HG03354 (cell line): ENCODE data around the gene RAB20.

Experiments
- ATAC-seq: cut with Tn5 transposase; IDR thresholded peaks from one replicate; pipeline ENCODE4 v1.9.1; 2021; ENCODE audit warnings: mild to moderate bottlenecking; ENCODE audit not compliant: unreplicated experiment, poor library complexity, severe bottlenecking

The RAB20 gene

DNA sequence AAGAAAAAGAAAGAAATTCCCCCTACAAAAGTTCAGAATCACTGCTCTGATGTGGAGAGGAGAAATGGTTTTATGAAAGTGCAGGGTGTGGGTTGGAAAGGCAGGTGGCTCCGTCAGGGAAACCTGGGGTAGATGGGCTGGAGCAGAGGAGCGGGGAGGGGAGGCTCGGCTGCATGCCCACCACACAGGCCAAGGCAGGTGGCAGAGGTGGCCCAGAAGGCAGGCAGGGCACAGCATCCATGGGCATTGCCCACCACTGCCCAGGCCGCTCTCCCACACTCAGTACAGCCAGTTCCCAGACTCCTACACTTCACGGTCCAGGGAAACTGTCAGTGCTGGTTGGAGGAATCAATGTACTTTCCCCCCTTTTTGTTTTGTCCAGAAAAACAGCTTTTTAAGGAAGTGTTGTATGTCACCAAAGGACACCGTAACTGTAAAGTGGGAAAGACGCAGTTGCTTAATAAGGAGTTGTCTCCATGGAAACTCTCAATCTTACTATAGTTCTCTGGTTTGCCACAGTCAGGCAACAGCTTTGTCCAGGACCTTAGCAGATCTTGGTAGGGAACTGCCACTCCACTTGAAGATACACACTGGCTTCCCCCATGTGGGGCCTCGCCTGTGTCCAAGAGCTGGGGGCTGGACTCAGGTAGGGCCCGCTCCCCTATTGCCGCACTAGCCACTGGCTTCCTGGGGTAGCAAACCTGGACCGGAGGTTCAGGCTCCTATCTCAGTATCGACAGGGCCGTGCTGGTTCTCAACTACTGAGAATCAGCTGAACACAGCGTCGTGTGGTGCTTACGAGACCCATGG is 82.9 kb downstream of the RAB20 start:
- ATAC-seq, result no peak

DNA sequence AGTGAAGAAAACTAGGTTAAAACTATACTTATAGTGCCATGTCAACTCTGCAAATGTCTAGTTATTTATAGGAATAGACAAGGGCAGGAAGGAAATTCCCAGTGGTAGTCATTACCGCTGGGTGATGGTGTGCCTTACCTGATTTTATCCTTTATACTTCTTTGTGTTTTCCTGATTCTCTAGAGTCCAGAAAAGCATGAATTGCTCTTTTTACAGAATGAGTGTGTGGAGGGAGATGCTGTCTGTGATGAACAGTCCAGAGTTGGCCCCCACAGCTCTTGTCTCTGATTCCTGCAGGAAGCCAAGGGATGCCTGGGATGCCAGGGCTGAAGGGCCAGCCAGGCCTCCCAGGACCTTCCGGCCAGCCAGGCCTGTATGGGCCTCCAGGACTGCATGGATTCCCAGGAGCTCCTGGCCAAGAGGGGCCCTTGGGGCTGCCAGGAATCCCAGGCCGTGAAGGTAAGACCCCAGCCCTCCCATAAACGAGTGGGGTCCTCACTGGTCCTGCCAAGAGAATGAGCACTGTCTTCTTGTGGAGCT is 83.7 kb downstream of the RAB20 start:
- no peak for ATAC-seq

DNA sequence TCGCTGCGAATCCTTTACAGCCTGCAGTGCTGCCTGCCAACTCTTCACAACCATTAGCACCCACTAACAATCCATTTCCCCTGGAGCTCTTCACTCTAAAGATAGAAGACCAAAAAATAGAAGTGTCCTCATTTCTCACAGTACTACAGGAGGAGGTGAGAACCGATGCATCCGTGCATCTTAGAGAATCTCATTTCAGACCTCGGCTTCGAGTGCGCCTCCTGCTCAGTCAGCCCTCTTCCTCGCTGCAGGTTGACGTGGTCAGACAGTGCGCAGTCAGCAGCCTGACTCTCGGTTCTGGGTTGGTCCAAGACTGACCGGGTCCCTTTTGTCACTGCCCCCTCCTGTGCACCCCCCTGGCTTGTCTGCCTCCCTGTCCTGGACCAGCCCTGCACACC is 85.3 kb downstream of the RAB20 start:
- ATAC-seq, result no peak

DNA sequence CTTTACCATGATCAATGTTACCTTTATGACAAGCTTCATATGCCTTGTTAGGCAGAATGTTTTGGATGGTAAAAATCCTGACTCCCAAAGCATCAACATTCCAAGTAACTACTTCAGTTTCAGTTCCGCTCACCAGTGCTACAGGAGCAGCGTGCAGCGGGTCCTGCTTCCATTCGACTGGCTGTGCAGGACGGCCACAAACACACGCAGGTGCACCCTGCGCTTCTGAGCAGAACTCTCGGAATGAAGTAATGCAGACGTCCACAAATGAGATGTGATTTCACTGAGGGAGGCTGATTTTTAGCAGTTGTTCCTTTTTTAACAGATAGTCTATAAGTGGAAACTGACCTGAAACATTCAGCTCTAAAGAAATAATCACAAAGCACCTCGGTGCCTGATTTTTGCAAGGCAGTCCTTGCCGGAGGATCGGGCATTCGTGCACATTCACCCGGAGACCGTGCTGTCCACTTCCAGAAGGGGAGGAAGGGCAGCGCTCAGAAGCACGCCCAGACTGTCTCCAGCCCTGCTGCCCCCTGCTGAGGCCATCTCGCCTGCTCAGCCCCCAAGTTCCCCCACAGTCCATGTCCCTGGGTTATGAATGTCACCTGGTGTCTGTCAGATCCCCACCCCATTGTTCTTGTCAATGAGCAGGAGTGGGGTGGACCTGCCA is 85.8 kb downstream of the RAB20 start:
- no peak for ATAC-seq

DNA sequence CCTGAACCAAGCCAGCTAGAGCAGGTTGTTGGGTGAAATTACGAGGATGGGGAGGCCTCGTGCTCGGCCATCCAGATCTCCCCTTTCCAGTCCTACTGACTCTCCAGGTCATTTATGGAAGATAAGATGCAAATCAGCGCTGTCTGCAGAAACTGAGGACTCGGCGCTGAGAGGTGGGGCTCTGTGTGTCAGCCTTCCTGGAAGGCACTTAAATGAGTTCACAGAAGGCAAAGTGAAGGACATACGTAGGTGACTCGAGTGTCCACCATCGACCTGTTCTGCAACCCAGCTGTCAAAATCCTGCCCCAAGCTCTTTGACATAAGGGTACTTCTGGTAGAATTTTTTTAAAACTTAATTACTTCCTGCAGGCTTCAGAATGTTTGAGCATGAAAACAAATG is 86.4 kb downstream of the RAB20 start:
- ATAC-seq, result no peak

DNA sequence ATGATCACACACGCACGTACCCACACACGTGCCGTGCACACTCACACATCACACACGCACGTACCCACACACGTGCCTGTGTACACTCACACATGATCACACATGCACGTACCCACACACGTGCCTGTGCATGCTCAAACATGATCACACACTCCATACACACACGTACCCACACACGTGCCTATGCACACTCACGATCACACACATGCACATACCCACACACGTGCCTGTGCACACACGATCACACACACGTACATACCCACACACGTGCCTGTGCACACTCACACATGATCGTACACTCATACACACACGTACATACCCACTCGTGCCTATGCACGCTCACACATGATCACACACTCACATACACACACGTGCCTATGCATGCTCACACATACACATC is 86.8 kb downstream of the RAB20 start:
- no peak for ATAC-seq
